Activated T-cell treated with anti-CD3 and anti-CD28 coated beads, Interleukin-2, amount 50 U/mL, for 4 hours (primary cell): Measurements from ENCODE around the gene PRSS57. TPM values are rescaled to one million over a fixed set of nuclear protein-coding genes. Genes with fewer than 3 reads are reported as not detected.
"Not testable (repeated sequence)": the region's sequence is repeated elsewhere in the genome, so short reads cannot be mapped to it uniquely, and the experiment has no call there.

ENCODE experiments used
- ATAC-seq, 2 donors: fragments of 200-7000 bp; cut with Tn5 transposase; one replicate each; pipeline ENCODE4 v1.10.0; 2021
- DNase-seq: peaks from one replicate; pipeline ENCODE4 v3.0.0-alpha.2; 2020
- H3K27me3 Mint-ChIP-seq: one replicate; pipeline ENCODE4 v1.8.0; 2021; ENCODE audit warnings: low read depth, mixed read lengths
- H3K36me3 Mint-ChIP-seq: one replicate; pipeline ENCODE4 v1.8.0; 2022; ENCODE audit warnings: mixed read lengths; ENCODE audit not compliant: insufficient read depth
- H3K4me1 Mint-ChIP-seq: one replicate; pipeline ENCODE4 v1.8.0; 2021; ENCODE audit warnings: low read depth, mixed read lengths
- H3K4me3 Mint-ChIP-seq: one replicate; pipeline ENCODE4 v1.8.0; 2021; ENCODE audit warnings: mild to moderate bottlenecking, moderate library complexity, mixed read lengths
- H3K9me3 Mint-ChIP-seq: one replicate; pipeline ENCODE4 v1.8.0; 2021; ENCODE audit warnings: mixed read lengths
- total RNA-seq, 3 donors: library from RNA; stranded (reverse); gene quantifications; one replicate each; pipeline ENCODE4 v1.2.1, GENCODE V29; 2021

PRSS57 gene
- total RNA-seq, 3 donors from 2014 or later = 0.87 to 0.94 TPM; not detected in 1

DNA sequence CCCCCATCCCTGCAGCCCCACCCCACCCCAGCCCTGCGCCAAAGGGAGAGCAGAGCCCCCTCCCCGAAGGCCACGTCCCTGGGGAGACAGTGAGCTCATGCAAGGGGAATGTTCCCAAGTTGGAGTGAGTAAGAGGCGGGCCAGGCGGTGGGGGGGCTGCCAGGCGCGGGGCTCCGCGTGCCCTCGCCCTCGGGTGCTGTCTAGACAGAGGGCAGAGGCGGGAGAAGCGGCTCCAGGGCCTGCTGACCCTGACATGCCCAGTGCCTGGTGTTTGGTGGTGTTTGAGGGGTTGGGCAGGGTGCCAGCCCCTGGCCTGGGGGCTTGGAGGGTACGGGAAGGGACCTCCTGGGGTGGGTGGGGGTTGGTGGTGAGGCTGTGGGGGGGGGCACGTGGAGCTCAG is 18.1 kb downstream of the PRSS57 start:
- Mint-ChIP-seq H3K4me3 (no peak overlapping the region), H3K9me3 (no peaks in the 10 kb centered on the region), H3K4me1 (peaks cover 6% of the 10 kb centered on the region), H3K36me3 (no peaks in the 10 kb centered on the region), H3K27me3 (peaks cover 24% of the 10 kb centered on the region)
- DNase-seq (no peak), ATAC-seq (no peak)

GRCh38 chr19:676339-677105 is 18.7 kb downstream of the PRSS57 start, which contains the start of gene FSTL3:
Gene FSTL3 (plus strand): TSS chr19:676392. CDS start chr19:676424, 32 bp downstream.
- H3K36me3 Mint-ChIP-seq = no peaks in the 10 kb centered on the region
- peaks cover 6% of the 10 kb centered on the region for H3K4me1 Mint-ChIP-seq
- H3K9me3 Mint-ChIP-seq = no peaks in the 10 kb centered on the region
- peaks cover 24% of the 10 kb centered on the region for H3K27me3 Mint-ChIP-seq
- ATAC-seq = no peak
- DNase-seq = no peak
- H3K4me3 Mint-ChIP-seq = no peak within 1 kb of the TSS

GRCh38 chr19:676007-676338 is 19.3 kb downstream of the PRSS57 start:
- Mint-ChIP-seq H3K36me3 (no peaks in the 10 kb centered on the region), H3K27me3 (peaks cover 24% of the 10 kb centered on the region), H3K9me3 (no peaks in the 10 kb centered on the region), H3K4me3 (no peak overlapping the region), H3K4me1 (peaks cover 6% of the 10 kb centered on the region)
- DNase-seq (no peak), ATAC-seq (no peak)

- Mint-ChIP-seq H3K4me3 (no peak overlapping the region), H3K9me3 (no peaks in the 10 kb centered on the region), H3K4me1 (peaks cover 6% of the 10 kb centered on the region), H3K36me3 (no peaks in the 10 kb centered on the region), H3K27me3 (peaks cover 24% of the 10 kb centered on the region)
- DNase-seq = no peak
- no peak for ATAC-seq
Observed at GRCh38 chr19:674282-675151, 20.7 kb downstream of the PRSS57 start.

- Mint-ChIP-seq H3K9me3 (no peaks in the 10 kb centered on the region), H3K27me3 (peaks cover 18% of the 10 kb centered on the region), H3K36me3 (no peaks in the 10 kb centered on the region), H3K4me1 (peaks cover 2% of the 10 kb centered on the region), H3K4me3 (no peak overlapping the region)
- no peak for DNase-seq
- ATAC-seq = peak in 1 of 2 donors; percentile 46
Observed at GRCh38 chr19:670609-671075, 24.6 kb downstream of the PRSS57 start.

DNA sequence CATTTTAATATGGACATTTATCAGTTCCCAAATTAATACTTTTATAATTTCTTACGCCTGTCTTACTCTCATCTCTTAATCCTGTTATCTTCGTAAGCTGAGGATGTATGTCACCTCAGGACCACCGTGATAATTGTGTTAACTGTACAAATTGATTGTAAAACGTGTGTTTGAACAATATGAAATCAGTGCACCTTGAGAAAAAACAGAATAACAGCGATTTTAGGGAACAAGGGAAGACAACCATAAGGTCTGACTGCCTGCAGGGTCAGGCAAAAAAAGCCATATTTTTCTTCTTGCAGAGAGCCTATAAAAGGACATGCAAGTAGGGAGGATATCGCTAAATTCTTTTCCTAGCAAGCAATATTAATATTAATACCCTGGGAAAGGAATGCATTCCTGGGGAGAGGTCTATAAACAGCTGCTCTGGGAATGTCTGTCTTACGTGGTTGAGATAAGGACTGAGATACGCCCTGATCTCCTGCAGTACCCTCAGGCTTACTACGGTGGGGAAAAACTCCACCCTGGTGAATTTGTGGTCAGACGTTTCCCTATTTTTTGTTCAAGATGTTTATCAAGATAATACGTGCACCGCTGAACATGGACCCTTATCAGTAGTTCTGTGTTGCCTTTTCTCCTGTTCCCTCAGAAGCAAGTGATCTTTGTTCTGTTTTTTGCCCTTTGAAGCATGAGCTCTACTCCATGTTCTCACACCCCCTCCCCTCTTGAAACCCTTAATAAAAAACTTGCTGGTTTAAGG is 26.4 kb downstream of the PRSS57 start:
- not testable (repeated sequence) for H3K36me3 Mint-ChIP-seq, H3K4me3 Mint-ChIP-seq, H3K9me3 Mint-ChIP-seq, DNase-seq, ATAC-seq, H3K4me1 Mint-ChIP-seq, H3K27me3 Mint-ChIP-seq

GRCh38 chr19:666985-667573 is 28.2 kb downstream of the PRSS57 start:
- H3K4me1 Mint-ChIP-seq = peaks cover 13% of the 10 kb centered on the region
- not testable (repeated sequence) for H3K9me3 Mint-ChIP-seq

GRCh38 chr19:664913-665443 is 30.3 kb downstream of the PRSS57 start:
- Mint-ChIP-seq H3K36me3 (peaks cover 1% of the 10 kb centered on the region), H3K9me3 (no peaks in the 10 kb centered on the region), H3K4me1 (peaks cover 22% of the 10 kb centered on the region), H3K27me3 (peaks cover 3% of the 10 kb centered on the region), H3K4me3 (peak overlapping the region; percentile 65)
- ATAC-seq (no peak), DNase-seq (peak; percentile 83)

More at GRCh38 chr19:666985-667573, 28.2 kb downstream of the PRSS57 start:
- not testable (repeated sequence) for ATAC-seq, H3K4me3 Mint-ChIP-seq, H3K27me3 Mint-ChIP-seq, H3K36me3 Mint-ChIP-seq, DNase-seq

DNA sequence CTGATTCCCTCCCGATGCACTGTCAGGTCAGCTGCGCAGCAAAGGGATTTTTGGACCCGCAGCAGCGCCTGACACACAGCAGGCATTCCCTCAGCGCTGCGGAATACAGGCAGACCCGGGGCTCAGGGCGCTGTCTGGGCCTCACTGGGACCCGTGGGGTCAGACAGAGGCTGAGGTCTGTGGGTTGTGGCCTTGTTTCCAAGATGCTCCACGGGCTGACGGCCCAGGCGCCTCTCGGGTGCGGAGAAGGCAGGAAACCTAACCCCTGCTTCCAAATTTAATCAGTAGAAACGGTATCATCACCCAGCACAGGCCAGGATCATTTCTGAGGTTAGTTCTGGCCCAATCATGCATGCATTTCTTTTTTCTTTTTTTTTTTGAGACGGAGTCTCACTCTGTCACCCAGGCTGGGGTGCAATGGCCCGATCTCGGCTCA is 31.6 kb downstream of the PRSS57 start:
- Mint-ChIP-seq H3K27me3 (no peaks in the 10 kb centered on the region), H3K9me3 (no peaks in the 10 kb centered on the region), H3K36me3 (peaks cover 3% of the 10 kb centered on the region), H3K4me3 (peak overlapping the region; percentile 75), H3K4me1 (peaks cover 32% of the 10 kb centered on the region)
- no peak for ATAC-seq
- no peak for DNase-seq

- H3K27me3 Mint-ChIP-seq = no peaks in the 10 kb centered on the region
- peaks cover 35% of the 10 kb centered on the region for H3K4me1 Mint-ChIP-seq
- no peaks in the 10 kb centered on the region for H3K9me3 Mint-ChIP-seq
- DNase-seq = peak; percentile 94
- peaks cover 3% of the 10 kb centered on the region for H3K36me3 Mint-ChIP-seq
- H3K4me3 Mint-ChIP-seq = peak within 1 kb of the TSS; percentile 96
- ATAC-seq = peak; percentile 55 to 60
Observed at GRCh38 chr19:662962-663681, 32.1 kb downstream of the PRSS57 start, which contains the start of gene RNF126. Gene RNF126 (minus strand): TSS chr19:663214. CDS start chr19:663121, 93 bp downstream.

GRCh38 chr19:662207-662961 is 32.9 kb downstream of the PRSS57 start:
- Mint-ChIP-seq H3K36me3 (peaks cover 3% of the 10 kb centered on the region), H3K27me3 (no peaks in the 10 kb centered on the region), H3K4me3 (peak overlapping the region; percentile 96), H3K9me3 (no peaks in the 10 kb centered on the region), H3K4me1 (peaks cover 40% of the 10 kb centered on the region)
- peak; percentile 36 to 37 for ATAC-seq
- DNase-seq = peak; percentile 68

DNA sequence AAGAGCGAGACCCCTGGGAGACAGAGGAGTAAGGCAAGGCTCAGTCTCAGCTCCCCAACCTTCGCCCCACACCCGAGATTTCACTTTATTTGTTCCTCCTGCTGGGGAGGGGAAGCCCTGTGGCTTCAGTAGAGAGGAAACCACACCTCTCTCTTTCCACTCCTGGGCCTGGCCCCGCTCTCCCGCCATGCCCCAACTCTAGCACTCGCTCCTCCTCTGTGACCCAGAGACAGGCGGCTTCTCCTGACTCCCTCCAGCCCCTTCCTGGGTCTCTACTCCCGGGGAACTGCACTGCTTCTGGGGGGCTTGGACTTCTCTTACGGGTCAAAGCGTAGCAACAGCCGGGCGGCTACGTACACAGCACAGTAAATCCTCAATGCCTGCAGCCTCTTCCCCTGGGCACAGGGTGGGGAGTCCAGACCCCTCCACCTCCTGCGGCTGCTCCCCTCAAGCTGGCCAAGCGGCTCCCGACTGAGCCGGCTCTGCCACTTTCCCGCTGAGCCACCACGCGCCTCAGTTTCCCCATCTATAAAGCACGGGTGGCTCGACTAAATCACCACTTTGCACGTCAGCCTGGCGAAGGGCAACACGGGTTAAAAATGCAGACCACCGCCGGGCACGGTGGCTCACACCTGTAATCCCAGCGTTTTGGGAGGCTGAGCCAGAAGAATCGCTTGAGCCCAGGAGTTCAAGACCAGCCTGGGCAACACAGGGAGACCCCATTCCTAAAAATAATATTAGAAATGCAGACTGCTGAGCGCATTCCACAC is 33.6 kb downstream of the PRSS57 start:
- peak; percentile 25 to 38 for ATAC-seq
- no peaks in the 10 kb centered on the region for H3K27me3 Mint-ChIP-seq
- peak overlapping the region; percentile 96 for H3K4me3 Mint-ChIP-seq
- DNase-seq = peak; percentile 53
- peaks cover 45% of the 10 kb centered on the region for H3K4me1 Mint-ChIP-seq
- H3K36me3 Mint-ChIP-seq = peaks cover 3% of the 10 kb centered on the region
- H3K9me3 Mint-ChIP-seq = no peaks in the 10 kb centered on the region
